AG04450 (cell line): Measurements from ENCODE around the gene PC. TPM values are rescaled to one million over a fixed set of nuclear protein-coding genes. Genes with fewer than 3 reads are reported as not detected.

Experiments used
- CTCF ChIA-PET: fragments of 300-600, 350-600 bp; formaldehyde crosslinking; extraction: SDS; loops from one replicate; lab custom pipeline; 2022; ENCODE audit warnings: antibody characterized with exemption, inconsistent platforms; lab: Charles Lee
- POLR2A ChIA-PET: fragments of 350-600 bp; formaldehyde crosslinking; extraction: SDS; loops from one replicate; lab custom pipeline; 2021; ENCODE audit warnings: antibody characterized with exemption, inconsistent platforms; lab: Yijun Ruan, JAX
- DNase-seq: peaks from one replicate; pipeline ENCODE4 v3.0.0-alpha.2; 2011; ENCODE audit warnings: low read depth, low spot score
- H3K27ac ChIP-seq: one replicate; pipeline ENCODE4 v1.5.1; 2012; ENCODE audit warnings: low read depth, low read length, control low read depth
- H3K27me3 ChIP-seq: one replicate; pipeline ENCODE4 v1.6.0; 2012; ENCODE audit warnings: low read length; ENCODE audit not compliant: control insufficient read depth, insufficient read depth
- H3K4me3 ChIP-seq: 2 replicates; pipeline ENCODE4 v1.5.1; 2011; ENCODE audit warnings: mild to moderate bottlenecking, low read depth, low read length, control low read depth
- H3K9me3 ChIP-seq: 2 replicates; pipeline ENCODE4 v1.5.1; 2012; ENCODE audit warnings: low read length; ENCODE audit not compliant: control insufficient read depth, insufficient read depth
- CTCF ChIP-seq: IDR thresholded peaks from 2 replicates; pipeline ENCODE4 v1.5.1; 2011; ENCODE audit warnings: low read depth, low read length, control low read depth, inconsistent platforms
- polyA plus RNA-seq: library from polyadenylated mRNA; depleted of rRNA; stranded (reverse); fragments of >200 nt; gene quantifications from 2 replicates; pipeline ENCODE4 v1.2.3, GENCODE V29; 2011

Gene PC
- polyA plus RNA-seq, 1 experiment: 12.1 TPM

GRCh38 chr11:66879999-66880398, 78.2 kb downstream of the PC start:
- no peak for TF ChIP-seq CTCF
- Histone ChIP-seq H3K27me3 (no peaks in the 10 kb centered on the region), H3K4me3 (no peak overlapping the region), H3K27ac (no peak overlapping the region), H3K9me3 (no peaks in the 10 kb centered on the region)
- ChIA-PET POLR2A (no interaction called here), CTCF (no interaction called here)
- no peak for DNase-seq

- CTCF ChIA-PET: no interaction called here
These were observed 78.6 kb downstream of the PC start for GRCh38 chr11:66879583-66879982.

GRCh38 chr11:66879000-66879399, 79.2 kb downstream of the PC start:
- POLR2A ChIA-PET: interaction anchor here (0.6 kb wide), 1 partner anchor 57 kb away, joined by 3 read pairs; no protein-coding TSS in a partner anchor
- CTCF ChIA-PET: no interaction called here

More at GRCh38 chr11:66879583-66879982, 78.6 kb downstream of the PC start:
- no peak overlapping the region for H3K27ac ChIP-seq
- POLR2A ChIA-PET: no interaction called here
- no peak for TF ChIP-seq CTCF
- no peak overlapping the region for H3K4me3 ChIP-seq
- DNase-seq: no peak
- H3K27me3 ChIP-seq: no peaks in the 10 kb centered on the region
- no peaks in the 10 kb centered on the region for H3K9me3 ChIP-seq

GRCh38 chr11:66878474-66878873, 79.7 kb downstream of the PC start:
- TF ChIP-seq CTCF: no peak
- H3K27ac ChIP-seq: no peak overlapping the region
- H3K4me3 ChIP-seq: no peak overlapping the region
- H3K27me3 ChIP-seq: no peaks in the 10 kb centered on the region
- DNase-seq: no peak
- ChIA-PET POLR2A (interaction anchor here (0.6 kb wide), 1 partner anchor 57 kb away, joined by 3 read pairs; no protein-coding TSS in a partner anchor), CTCF (no interaction called here)
- H3K9me3 ChIP-seq: no peaks in the 10 kb centered on the region

More at GRCh38 chr11:66879000-66879399, 79.2 kb downstream of the PC start:
- no peaks in the 10 kb centered on the region for H3K27me3 ChIP-seq
- no peaks in the 10 kb centered on the region for H3K9me3 ChIP-seq
- H3K27ac ChIP-seq: no peak overlapping the region
- H3K4me3 ChIP-seq: no peak overlapping the region
- TF ChIP-seq CTCF: no peak
- DNase-seq: no peak

GRCh38 chr11:66877588-66878385, 80.4 kb downstream of the PC start:
- no peak for DNase-seq
- POLR2A ChIA-PET: no interaction called here

More at GRCh38 chr11:66877588-66878385, 80.4 kb downstream of the PC start:
- CTCF ChIA-PET: no interaction called here
- Histone ChIP-seq H3K4me3 (no peak overlapping the region), H3K27ac (no peak overlapping the region), H3K9me3 (no peaks in the 10 kb centered on the region), H3K27me3 (no peaks in the 10 kb centered on the region)
- no peak for TF ChIP-seq CTCF
